ENCODE results near the gene NOSTRIN.
"Not testable (repeated sequence)": the region's sequence is repeated elsewhere in the genome, so short reads cannot be mapped to it uniquely, and the experiment has no call there.

Gene NOSTRIN

DNA sequence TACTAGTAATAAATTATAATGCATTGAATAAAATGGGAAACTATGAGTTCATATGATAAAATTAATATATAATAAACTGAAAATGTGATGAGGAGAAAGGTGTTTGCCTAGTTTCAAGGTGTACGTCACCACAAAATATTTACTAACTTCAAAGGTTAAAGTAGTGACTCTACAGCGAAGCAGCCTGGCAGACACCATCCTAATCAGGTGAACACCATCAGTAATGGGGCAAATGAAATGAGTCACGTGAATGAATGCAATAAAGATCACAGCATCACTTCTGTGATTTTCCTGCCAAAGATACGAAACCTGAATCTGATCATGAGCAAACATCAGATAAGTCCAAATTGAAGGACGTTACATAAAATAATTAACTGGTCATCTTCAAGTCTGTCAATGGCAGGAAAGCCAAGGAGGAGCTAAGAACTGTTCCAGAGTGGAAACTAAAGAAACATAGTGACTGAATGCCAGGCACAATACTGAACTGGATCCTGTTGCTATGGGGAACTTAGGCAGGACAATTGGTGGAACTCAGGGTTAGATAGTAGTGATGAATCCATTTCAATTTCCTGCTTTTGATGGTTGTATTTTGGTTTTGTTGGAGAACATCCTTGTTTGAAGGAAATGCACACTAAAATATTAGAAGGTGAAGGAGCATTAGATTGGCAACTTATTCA lies 12.1 kb upstream of the NOSTRIN start:
- DNase-seq: no peak

DNA sequence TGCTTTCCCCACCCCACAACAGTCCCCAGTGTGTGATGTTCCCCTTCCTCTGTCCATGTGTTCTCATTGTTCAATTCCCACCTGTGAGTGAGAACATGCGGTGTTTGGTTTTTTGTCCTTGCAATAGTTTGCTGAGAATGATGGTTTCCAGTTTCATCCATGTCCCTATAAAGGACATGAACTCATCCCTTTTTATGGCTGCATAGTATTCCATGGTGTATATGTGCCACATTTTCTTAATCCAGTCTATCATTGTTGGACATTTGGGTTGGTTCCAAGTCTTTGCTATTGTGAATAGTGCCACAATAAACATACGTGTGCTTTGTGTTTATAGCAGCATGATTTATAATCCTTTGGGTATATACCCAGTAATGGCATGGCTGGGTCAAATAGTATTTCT lies 11.3 kb upstream of the NOSTRIN start:
- DNase-seq: not testable (repeated sequence)

DNA sequence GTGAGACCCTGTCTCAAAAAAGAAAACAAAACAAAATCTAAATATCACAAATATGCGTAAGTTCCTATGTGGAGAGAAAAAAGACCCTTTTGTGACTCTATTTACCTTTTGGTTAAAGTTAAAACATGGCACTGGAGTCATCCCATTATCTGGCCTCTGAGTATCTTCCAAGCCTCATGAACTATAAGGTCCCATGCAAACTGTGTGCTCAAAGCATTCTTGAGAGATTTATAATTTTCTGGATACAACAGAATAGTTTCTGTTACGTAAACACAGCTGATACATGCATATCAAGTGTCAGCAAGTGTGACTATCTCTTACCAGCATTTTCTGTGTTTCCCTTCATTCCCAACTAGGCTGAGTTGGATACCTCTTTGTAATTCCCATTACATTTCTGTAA lies 8.8 kb upstream of the NOSTRIN start:
- no peak for DNase-seq

DNA sequence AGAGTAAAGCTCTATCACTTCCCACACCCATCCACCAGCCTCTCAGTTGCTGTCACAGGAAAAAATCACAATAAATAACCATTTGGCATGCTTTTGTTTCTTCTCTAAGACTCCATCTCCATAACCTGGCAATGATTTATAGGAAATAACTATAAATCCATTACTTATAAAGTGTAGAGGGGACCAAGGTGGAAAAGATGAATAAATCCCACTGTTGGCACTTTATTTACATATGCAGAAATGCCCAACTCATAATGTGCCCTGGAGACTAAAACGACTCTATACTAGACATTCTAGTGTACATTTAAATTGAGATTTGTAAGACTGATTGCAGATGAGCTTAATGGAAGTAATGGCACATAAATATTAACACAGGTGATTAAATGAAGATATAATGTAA lies 7.5 kb upstream of the NOSTRIN start:
- no peak for DNase-seq

DNA sequence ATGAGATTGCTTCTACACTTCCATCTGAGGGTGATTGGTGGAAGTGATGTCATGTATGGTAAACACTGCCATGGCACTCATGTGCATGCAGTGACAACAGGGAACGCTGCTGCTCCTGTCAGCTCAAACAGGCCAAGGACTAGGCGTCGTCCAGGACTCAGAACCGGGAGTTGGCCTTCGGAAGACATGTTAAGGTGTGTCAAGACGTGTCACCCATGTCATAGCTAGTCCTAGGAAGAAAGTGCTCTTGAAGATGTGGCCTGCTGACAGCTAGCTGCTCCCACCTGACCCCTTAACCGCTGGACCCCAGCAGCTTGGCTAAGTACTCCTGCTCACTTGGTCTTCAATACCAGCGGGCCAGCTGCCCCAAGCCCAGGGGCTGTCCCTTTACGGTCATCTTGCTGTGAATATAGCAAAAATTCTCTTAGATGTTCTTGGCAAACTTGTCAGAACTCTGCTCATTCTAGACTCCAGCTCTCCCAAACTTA lies 6.3 kb upstream of the NOSTRIN start:
- no peak for DNase-seq

DNA sequence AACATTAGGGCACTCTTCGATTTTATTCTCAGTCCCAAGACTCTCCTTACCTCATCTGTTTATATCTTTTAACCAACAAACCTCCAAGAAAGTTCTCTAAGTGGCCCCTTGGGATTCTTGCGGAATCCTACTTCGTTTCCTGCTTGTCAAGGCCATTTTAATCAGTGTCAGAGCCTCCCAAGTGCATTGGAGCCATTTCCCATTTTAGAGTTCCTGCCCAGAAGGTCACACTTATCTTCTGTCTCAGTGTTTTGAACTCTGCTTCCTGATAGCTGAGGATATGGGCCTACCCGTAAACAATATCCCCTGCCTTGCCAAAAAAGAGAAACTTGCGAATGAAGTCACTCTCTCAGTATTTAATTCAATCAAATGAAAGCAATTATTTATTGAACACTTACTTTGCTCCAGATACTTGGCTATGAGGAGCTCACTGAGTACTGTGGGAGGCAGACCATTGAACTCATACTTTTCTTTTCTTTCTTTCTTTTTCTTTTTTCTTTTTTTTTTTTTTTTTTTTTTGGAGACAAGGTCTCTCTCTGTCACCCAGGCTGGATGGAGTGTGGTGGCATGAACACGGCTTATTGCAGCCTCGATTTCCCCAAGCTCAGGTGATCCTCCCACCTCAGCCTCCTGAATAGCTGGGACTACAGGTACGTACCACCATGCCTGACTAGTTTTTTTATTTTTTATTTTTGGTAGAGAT lies 5.7 kb upstream of the NOSTRIN start:
- DNase-seq: no peak

DNA sequence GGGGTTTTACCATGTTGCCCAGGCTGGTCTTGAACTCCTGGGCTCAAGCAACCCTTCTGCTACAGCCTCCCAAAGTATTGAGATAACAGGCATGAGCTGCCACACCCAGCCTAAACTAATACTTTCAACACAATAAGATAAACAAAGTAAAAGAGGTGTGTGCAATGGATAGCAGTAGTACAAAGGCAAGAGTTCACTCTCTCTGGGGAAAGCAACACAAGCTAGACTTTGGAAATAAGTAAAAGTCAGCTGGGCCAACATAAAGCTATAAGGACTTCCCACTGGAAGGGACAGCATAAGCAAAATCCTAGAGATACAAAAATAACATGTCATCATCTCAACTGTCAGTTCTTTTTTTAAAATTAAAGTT lies 5.2 kb upstream of the NOSTRIN start:
- no peak for DNase-seq

DNA sequence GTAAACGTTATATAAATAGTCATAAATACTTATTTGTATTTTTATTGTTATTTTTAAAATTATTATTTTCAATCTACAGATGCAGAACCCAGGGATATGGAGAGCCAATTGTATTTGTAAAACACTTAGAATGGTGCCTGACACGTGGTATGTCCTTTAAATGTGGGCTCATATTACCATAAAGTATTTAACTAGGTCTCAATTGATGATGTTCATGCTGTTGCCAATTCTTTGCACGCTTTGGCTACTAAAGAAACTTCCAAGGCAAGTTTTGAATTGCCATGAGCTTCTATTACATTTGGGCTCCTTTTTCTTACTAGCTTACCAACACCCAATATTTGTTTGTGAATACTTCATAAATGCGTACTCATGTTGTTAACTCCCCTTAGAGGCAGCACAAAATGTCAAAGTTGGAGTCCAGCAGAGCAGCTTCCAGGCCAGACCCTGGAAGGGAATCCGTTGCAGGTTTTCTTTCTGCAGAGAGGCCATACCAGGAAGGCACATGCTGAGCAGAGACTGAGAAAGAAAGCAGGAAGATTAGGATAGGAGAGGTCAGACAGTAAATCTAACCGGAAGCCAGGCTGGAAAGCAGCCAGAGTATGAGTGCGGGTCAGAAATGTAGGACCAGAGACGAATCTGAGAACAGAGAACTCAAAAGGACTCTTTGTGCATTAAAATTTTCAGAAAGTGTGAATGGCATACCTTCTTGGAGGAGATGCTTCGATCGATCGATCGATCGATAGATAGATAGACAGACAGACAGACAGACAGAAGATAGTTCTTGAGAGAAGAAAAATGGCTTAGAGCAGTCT lies 4.2 kb upstream of the NOSTRIN start:
- DNase-seq: no peak

DNA sequence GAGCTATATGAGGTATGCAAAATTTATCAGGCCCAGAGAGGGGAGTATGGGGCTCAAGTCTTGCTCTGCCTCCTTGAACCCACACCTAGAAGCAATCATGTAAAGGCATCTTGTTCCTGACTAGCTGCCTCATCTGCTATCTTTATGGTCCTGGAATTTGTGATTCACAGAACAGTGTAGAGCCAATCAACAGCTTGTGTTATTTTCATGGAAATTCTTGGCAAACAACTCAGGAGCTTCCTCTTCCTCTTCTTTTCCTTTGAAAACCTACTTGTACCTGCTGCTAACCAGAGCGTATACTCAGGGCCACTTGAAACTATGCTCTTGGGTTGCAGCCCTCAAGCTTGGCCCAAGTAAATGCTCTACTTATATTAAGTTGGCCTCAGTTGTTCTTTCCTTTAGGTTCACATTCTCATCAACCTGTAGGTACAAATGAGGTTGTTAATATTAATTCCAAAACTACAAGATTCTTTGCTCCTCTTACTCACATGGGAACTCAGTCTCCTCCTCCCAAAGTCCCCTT lies 3.5 kb upstream of the NOSTRIN start:
- DNase-seq: no peak

DNA sequence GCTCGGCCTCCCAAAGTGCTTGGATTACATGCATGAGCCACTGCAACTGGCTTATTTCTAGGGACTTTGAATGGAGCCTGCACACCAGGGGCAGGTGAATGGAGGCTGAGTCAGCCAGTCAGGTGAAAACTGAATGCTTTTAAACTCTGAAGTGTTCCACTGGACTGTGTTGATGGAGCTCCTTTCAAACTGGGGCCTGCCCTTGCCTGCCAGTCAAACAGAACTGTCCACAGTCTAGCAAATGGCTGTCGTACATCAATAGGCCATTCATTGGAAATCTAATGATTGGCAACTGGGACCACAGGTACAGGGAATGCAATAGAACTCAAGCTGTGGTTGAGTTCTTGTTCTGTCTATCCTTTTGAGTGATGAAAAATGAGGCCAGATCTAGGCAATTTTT lies 966 bp upstream of the NOSTRIN start:
- no peak for DNase-seq

DNA sequence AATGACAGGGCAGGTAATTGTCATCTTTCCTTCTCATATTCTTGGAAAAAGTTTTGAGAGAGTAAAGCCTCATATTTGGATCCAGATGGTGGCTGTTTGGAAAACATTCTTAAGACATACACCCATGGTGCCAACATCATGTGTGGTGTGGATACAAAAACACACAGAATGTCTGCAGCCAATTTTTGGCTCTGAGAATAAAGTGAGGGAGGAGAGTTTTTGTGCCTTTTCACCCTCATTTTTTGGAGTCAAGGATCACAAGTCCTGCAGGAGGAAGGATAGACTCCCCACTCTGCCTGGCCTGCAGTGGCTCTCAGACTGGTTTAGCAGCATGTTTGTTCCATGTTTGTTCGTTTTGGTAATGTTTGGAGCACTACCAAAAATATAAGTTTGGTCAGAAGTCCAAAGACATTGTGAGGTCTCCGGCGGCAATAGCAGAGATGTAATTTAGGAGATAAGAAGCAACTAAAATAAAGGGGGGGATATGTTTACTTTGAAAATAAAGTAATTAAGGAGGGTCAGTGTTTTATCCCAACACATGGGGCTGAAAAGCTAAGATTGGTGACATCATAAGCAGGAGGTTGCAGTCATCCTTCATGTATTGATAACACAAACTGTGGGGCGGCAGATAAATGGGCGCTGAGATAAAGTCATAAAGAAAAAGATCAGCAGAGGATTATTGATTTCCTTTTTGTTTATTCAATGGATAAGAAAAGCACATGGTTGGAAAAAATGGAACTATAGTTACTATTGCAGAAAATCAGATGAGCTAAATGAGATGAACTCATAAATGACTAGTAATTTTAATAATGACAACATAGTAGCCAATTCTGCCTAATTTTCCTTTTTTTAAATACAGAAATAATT lies 655 bp downstream of the NOSTRIN start:
- DNase-seq: no peak

DNA sequence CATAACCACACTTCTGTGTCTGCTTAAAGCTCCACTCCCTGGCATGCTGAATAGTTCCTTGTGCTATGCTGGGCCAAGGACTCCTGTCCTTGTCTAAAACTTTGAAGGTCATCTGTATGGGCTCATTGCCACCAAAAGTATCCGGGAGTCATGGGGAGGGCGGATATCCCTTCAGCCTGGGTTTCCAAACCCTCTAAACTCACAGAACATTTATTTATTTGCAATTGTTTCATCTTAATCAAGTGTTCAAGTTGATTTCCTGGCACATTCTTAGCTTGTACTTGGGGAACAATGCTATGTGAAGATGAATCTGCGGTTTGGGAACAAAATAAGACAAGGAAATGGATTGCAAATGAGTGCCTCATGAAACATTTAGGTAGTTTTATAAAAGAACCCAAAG lies 1.8 kb downstream of the NOSTRIN start:
- no peak for DNase-seq

DNA sequence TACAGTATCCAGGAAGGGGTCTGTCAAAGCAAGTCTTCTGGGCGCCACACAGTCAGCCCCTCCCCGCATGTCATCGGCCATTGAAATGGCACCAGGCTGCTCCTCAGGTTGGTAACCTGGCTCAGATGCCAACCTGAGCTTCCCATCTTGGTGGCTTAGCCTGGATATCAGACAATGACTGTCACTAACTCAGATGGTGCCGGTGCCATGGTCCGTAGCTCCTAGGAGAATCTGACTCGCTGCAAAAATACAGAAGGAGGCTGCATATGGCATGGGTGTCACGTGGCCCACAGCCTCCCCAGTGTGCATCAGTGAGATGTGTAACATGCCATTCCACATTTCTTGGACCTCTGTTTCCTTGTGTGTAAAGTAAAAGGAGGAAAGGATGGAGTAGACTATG lies 3.2 kb downstream of the NOSTRIN start:
- DNase-seq: no peak

DNA sequence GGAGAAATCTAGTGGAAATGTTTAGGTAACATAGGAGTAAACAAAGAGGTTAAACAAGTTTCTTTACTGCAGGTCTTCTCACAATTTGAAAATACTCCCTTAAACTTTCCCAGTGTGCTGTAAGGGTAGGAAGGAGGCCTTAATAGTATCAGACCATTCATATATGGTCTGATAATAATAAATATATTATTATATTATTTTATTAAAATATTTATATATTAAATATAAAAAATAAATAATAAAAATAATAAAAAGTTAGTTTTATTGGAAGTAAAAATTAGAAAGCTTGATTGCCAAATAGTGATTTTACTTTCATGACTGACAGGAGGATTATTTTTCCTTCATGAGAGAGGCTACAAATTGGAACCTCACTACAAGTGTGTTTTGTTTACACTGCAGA lies 7.1 kb downstream of the NOSTRIN start:
- DNase-seq: no peak

DNA sequence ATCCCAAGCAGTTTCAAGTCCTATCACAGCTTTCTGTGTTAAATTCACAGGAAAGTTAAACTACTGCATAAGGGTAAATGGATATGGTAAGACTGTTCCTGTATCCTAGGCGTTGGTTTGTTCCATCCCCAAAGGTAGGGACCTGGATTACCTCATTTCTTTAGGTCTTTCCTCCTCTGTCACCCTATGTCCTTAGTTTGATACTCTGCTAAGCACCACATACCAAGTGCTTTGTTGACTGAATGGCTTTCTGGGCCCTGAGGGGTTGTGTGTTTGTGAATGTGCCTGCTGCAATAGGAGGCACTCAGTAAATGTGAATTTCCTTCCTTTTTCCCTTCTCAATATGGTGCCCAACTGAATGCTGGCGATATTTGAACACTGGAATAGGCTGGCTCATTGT lies 7.8 kb downstream of the NOSTRIN start:
- no peak for DNase-seq

DNA sequence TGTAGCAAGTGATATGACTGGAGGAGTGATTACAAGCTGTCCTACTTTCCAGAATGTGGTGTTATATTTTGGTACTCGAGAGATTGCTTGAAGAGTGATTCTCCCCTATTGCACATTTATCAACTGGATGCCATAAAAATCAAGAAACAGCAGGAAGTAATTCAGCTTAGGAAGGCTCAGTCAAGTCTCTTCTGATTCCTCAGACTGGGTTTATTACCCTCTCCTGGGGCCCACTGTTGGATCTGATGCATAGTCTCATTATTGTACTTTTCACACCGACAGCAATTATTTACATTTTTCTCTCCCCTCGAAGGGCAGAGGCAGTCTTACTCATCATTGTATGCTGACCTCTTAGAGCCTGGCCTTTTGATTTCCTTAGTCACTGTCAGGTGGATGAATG lies 9.3 kb downstream of the NOSTRIN start:
- no peak for DNase-seq

DNA sequence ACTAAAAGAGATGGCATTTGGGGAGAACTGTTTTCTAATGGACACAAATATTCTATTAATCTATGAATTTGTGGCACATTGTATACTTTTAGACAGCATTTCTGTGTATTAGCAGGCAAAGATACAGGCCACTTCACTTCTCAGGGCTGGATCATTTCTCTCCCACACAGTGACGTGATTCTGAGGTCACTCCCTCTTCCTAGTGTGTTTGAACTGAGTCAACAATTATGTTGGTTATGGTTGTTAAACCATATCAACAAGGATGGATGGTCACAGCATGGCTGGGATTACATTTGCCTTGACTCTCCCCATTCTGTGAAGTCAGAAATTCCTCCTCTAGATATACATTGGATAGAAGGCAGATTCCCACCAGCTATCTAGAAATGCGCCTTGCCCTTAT lies 11.6 kb downstream of the NOSTRIN start:
- DNase-seq: no peak

DNA sequence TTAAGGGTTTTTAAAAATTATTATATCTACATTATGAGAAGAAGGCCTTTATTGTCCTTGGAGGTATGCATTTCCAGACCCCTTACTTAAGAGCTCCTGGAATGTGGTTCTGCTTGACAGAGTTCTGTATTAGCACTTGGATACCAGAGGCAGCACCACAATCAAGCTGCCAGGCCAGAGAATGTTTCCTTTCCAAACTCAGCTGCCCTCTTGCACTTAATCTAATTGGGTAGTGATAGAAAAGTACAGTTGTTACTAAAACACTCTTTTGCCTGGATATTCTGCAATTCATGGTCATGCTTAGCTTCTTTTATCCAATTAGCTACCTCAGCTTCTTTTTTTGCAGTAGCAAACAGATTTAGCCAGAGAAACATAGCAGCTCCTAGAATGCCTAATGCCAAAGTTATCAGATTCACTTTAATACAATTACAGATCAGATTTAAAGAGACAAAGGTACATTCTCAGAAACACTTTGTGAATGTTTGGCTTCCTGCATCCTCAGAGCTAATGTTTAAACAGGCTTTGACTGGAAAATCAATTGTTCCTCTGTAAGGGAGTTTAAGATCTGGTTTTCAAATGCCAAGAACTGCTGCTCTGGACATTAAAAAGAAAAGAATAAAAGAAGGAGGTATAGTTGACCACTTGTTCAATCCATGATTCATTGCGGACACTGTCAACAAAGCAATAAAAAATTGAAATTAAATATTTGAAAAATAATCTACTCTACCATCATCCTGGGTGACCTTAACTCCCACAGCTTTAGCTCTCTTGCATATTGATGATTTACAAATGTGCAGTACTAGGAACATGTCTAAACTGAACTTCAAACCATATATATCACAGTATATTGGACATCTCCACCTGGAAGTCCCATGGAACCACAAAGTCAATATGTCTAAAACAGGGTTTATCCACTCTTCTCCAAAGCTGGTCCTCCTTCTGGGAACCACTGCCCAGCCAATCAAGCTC lies 12.8 kb downstream of the NOSTRIN start:
- DNase-seq: no peak

DNA sequence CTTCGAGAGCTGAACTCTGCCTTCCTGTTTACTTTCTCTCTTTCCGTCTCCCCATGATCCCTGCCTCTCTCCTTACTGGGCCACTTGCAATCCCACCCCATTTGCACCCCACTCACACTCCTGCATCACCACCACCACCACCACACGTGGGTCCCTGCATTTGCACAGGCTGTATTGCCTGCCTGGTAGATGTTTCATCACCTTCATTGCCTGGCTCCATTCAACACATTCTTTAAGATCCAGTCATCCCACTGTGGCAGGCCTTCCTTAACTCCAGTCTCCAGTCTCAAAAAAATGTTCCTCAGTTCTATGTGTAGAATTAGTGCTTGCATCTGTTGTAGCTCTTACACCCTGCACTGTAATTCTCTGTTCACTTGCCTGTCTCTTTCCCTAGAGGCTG lies 13.9 kb downstream of the NOSTRIN start:
- DNase-seq: no peak

DNA sequence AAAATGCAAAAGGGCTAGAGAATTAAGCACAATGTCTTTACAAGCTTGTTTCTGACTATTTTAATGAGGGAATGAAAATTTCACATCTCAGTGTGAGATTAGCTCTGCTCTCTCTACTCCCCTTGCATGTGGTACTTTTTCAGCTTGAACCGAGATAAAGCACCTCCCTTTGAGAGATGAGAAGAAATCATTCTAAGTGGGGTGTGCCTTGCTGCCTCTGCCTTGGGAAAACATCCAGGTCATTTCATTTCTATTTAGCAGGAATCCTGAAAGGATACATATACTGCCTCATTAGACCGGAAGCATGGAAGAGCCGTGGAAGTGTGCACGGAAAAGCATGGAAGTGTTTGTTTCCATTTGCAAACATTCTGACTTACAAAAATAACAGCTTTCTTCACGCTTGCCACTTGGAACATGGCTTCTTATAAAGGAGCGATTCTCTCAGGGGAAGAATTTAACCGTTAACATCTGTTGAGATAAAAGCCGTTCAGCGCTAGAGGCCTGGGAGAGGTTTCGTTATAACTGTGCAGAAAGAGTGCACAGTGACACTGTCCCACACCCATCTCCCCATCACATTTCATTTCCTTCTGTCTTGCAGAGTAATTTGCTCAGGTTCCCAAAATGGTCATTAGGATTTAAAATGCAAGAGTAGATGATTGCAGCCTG lies 16.7 kb downstream of the NOSTRIN start:
- DNase-seq: no peak

Measured in NCI-H1436 treated with DMSO at 0.1 percent for 48 hours (cell line).